Hepatocyte (in vitro differentiated cells): ENCODE results near the gene HK2. TPM values are rescaled to one million over a fixed set of nuclear protein-coding genes. Genes with fewer than 3 reads are reported as not detected.

Experiments
- DNase-seq: peaks from one replicate; pipeline ENCODE4 v3.0.0-alpha.2; 2016; ENCODE audit warnings: low spot score
- H2AFZ ChIP-seq: fragments of 200-600 bp; sonication (generic); 2 replicates; pipeline ENCODE4 v1.6.0; 2016; ENCODE audit warnings: antibody characterized with exemption, mild to moderate bottlenecking
- H3K27ac ChIP-seq: fragments of 200-600 bp; sonication (generic); 2 replicates; pipeline ENCODE4 v1.5.1; 2016; ENCODE audit warnings: mild to moderate bottlenecking
- H3K27me3 ChIP-seq: fragments of 200-600 bp; sonication (generic); 2 replicates; pipeline ENCODE4 v1.6.1; 2016
- H3K36me3 ChIP-seq: fragments of 200-600 bp; sonication (generic); replicated peaks from 2 replicates; pipeline ENCODE4 v1.5.1; 2016; ENCODE audit warnings: low read depth; ENCODE audit not compliant: insufficient read depth
- H3K4me1 ChIP-seq: fragments of 200-600 bp; sonication (generic); 2 replicates; pipeline ENCODE4 v1.5.1; 2016; ENCODE audit warnings: mild to moderate bottlenecking, moderate library complexity; ENCODE audit not compliant: insufficient read depth
- H3K4me2 ChIP-seq: fragments of 200-600 bp; sonication (generic); 2 replicates; pipeline ENCODE4 v1.6.0; 2016
- H3K4me3 ChIP-seq: fragments of 200-600 bp; sonication (generic); 2 replicates; pipeline ENCODE4 v1.5.1; 2016; ENCODE audit warnings: mild to moderate bottlenecking
- H3K79me2 ChIP-seq: fragments of 200-600 bp; sonication (generic); 2 replicates; pipeline ENCODE4 v1.6.0; 2017; ENCODE audit warnings: mild to moderate bottlenecking
- H3K9me2 ChIP-seq: fragments of 200-600 bp; sonication (generic); replicated peaks from 2 replicates; pipeline ENCODE4 v1.6.0; 2017; ENCODE audit warnings: mild to moderate bottlenecking; ENCODE audit not compliant: insufficient read depth
- H3K9me3 ChIP-seq: fragments of 200-600 bp; sonication (generic); 2 replicates; pipeline ENCODE4 v1.5.1; 2016; ENCODE audit warnings: low read depth, mild to moderate bottlenecking
- H4K20me1 ChIP-seq: fragments of 200-600 bp; sonication (generic); 2 replicates; pipeline ENCODE4 v1.6.0; 2016; ENCODE audit warnings: mild to moderate bottlenecking; ENCODE audit not compliant: insufficient read depth, poor library complexity, severe bottlenecking
- EZH2 ChIP-seq: fragments of 200-600 bp; sonication (generic); IDR thresholded peaks from 2 replicates; pipeline ENCODE4 v1.6.1; 2016; ENCODE audit warnings: antibody characterized with exemption, mild to moderate bottlenecking, borderline replicate concordance
- EZH2phosphoT487 ChIP-seq: fragments of 200-600 bp; sonication (generic); IDR thresholded peaks from one replicate; pipeline ENCODE4 v1.6.1; 2018; ENCODE audit warnings: antibody characterized with exemption, mild to moderate bottlenecking, low read depth, moderate library complexity; ENCODE audit not compliant: unreplicated experiment, severe bottlenecking
- WGBS: methylation state at CpG from one replicate; pipeline ENCODE4 v1.1.6; 2016; ENCODE audit warnings: low lambda C conversion rate; ENCODE audit errors: missing lambda C conversion rate; 5-methylcytosine and 5-hydroxymethylcytosine counted together
- polyA plus RNA-seq: library from polyadenylated mRNA; unstranded; fragments of >200 nt; fragmentation: Nextera tagmentation; extraction: Ambion mirVana; gene quantifications from 2 replicates; pipeline ENCODE4 v1.2.1, GENCODE V29; 2016
- total RNA-seq: library from RNA; depleted of rRNA; stranded (reverse); fragments of >200 nt; gene quantifications from 2 replicates; pipeline ENCODE4 v1.2.3, GENCODE V29; 2014
- TF ChIP-seq, protein P1 (sequence below): fragments of 200-600 bp; sonication (generic); IDR thresholded peaks from 2 replicates; pipeline ENCODE4 v1.5.1; 2016; ENCODE audit warnings: antibody characterized with exemption, mild to moderate bottlenecking; ENCODE audit not compliant: poor library complexity

The HK2 gene
- total and polyA plus RNA-seq, 2 experiments from 2014 or later: 25.4 to 25.6 TPM

DNA sequence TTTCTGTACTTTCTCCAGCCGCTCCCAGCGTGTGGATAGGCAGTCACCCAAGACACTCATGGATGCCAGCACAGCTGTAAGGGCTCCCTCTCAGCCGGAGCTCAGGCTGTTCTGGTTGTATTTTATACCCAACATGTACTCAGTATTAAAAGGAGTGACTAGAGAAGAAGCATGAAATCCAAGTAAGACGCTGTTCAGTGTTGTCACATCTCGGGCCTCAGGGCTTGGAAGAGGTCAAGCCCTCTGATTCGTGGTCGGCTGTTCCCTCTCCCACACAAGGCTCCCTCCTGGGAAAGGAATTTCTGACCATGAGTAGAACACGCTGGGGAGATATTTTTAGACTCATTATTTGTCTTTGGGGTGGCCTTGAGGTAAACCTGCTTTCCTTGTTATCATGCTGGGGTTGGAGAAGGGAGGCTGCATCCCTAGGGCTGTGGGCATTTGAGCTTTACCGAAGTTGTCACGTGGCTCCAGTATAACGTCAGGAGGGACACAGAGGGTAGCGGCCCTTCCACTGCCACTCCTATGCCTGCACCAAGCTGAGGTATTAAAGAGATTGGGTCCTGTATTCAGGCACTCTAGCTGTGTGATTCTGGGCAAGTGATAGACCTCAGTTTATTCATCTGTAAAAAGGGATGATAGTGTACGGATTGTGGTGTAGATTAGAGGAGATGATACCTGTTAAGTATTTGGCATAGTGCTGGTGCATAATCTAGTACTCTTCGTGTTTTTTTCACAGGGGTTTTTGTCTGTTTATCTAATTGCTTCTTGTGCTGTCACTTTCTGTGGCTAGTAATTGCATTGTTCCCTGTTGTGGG, 34.1 kb downstream of the HK2 start:
- Histone ChIP-seq H3K27me3 (no peaks in the 10 kb centered on the region), H3K9me2 (no peaks in the 10 kb centered on the region), H3K4me2 (no peak overlapping the region), H3K27ac (peak overlapping the region; percentile 55), H3K79me2 (peaks cover 17% of the 10 kb centered on the region), H3K9me3 (no peaks in the 10 kb centered on the region), H2AFZ (no peak overlapping the region), H3K4me3 (no peak overlapping the region), H3K36me3 (no peaks in the 10 kb centered on the region), H3K4me1 (peaks cover 13% of the 10 kb centered on the region), H4K20me1 (no peaks in the 10 kb centered on the region)
- peak; percentile 47 for DNase-seq
- TF ChIP-seq, protein P1, sequence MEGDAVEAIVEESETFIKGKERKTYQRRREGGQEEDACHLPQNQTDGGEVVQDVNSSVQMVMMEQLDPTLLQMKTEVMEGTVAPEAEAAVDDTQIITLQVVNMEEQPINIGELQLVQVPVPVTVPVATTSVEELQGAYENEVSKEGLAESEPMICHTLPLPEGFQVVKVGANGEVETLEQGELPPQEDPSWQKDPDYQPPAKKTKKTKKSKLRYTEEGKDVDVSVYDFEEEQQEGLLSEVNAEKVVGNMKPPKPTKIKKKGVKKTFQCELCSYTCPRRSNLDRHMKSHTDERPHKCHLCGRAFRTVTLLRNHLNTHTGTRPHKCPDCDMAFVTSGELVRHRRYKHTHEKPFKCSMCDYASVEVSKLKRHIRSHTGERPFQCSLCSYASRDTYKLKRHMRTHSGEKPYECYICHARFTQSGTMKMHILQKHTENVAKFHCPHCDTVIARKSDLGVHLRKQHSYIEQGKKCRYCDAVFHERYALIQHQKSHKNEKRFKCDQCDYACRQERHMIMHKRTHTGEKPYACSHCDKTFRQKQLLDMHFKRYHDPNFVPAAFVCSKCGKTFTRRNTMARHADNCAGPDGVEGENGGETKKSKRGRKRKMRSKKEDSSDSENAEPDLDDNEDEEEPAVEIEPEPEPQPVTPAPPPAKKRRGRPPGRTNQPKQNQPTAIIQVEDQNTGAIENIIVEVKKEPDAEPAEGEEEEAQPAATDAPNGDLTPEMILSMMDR: no peak
- no peak for TF ChIP-seq EZH2
- 65% methylated on average over 14 of the region's 14 CpGs for WGBS

DNA sequence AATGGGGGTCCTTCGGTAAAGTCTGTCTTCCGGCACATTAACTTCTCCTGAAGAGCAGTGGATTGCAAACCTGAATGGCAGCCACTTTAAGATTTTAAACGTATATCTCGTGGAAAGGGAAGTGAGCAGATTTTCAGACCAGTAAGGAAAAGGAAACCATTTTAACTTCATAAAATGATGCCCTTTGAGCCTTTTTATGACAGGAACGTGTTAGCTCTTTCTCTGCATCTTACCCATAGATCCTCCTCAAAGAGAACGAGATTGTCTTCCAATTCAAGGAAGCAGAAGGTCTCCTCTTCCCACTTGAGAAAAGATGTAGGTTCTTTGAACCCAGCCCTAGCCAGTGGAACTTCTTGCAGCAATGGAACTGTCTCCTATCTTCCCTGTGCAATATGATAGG, 35.6 kb downstream of the HK2 start:
- Histone ChIP-seq H3K4me3 (no peak overlapping the region), H3K4me2 (no peak overlapping the region), H3K4me1 (peaks cover 7% of the 10 kb centered on the region), H4K20me1 (no peaks in the 10 kb centered on the region), H2AFZ (no peak overlapping the region), H3K9me2 (no peaks in the 10 kb centered on the region), H3K79me2 (peaks cover 15% of the 10 kb centered on the region), H3K36me3 (no peaks in the 10 kb centered on the region), H3K27ac (peak overlapping the region; percentile 8), H3K27me3 (no peaks in the 10 kb centered on the region), H3K9me3 (no peaks in the 10 kb centered on the region)
- no peak for DNase-seq
- TF ChIP-seq EZH2: no peak
- no peak for TF ChIP-seq EZH2phosphoT487
- TF ChIP-seq, protein P1: no peak
- 90% methylated on average over 6 of the region's 6 CpGs for WGBS

DNA sequence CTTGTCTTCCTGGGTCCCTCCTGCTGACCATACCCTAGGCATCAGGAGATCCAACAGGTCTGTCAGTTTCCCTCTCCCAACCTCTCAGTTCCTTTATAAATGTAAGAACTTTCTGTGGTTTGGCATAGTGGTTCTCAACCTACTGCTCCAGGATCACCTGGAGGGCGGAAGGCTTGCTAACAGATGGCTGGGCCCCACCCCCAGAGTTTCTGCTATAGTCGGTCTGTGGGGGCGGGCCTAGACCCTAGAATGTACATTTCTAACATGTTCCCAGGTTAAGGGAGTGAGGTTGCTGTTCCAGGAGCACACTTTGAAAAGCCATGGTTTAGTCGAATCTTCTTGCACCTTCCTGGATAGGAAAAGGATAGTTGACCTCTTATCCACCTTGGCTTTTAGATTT, 37.0 kb downstream of the HK2 start:
- no peak overlapping the region for H3K4me3 ChIP-seq
- no peak overlapping the region for H3K27ac ChIP-seq
- no peaks in the 10 kb centered on the region for H3K36me3 ChIP-seq
- H2AFZ ChIP-seq: no peak overlapping the region
- peaks cover 13% of the 10 kb centered on the region for H3K4me1 ChIP-seq
- no peak for DNase-seq
- no peaks in the 10 kb centered on the region for H4K20me1 ChIP-seq
- no peaks in the 10 kb centered on the region for H3K27me3 ChIP-seq
- no peak overlapping the region for H3K4me2 ChIP-seq
- WGBS: 87% methylated on average over 4 of the region's 4 CpGs
- no peaks in the 10 kb centered on the region for H3K9me2 ChIP-seq
- TF ChIP-seq EZH2phosphoT487 (no peak), EZH2 (no peak)
- TF ChIP-seq, protein P1: no peak
- H3K9me3 ChIP-seq: no peaks in the 10 kb centered on the region
- H3K79me2 ChIP-seq: peaks cover 8% of the 10 kb centered on the region
